HEK293 (cell line): Measurements from ENCODE around the gene GRID2.

ENCODE experiments used
- CTCF ChIA-PET: fragments of 350-600 bp; formaldehyde crosslinking; extraction: SDS; loops from one replicate; lab custom pipeline; 2021; ENCODE audit warnings: antibody characterized with exemption; lab: Yijun Ruan, JAX
- POLR2A ChIA-PET: fragments of 300-600 bp; formaldehyde crosslinking; extraction: SDS; loops from one replicate; lab custom pipeline; 2020; ENCODE audit warnings: antibody characterized with exemption, inconsistent platforms; lab: Yijun Ruan, JAX
- H3K27ac ChIP-seq: fragments of 200-500 bp; sonication (Bioruptor generic); 2 replicates; pipeline ENCODE4 v1.5.1; 2014; ENCODE audit warnings: low read depth, low read length, control low read depth, inconsistent platforms; ENCODE audit errors: extremely low read depth
- H3K36me3 ChIP-seq, 2 experiments: fragments of 200-500 bp in 1 of 2; sonication (Bioruptor generic) in 1 of 2; 1 replicate in 1 of 2; 2 replicates in 1 of 2; pipeline ENCODE4 v1.5.1; 2014 to 2017; ENCODE audit warnings: inconsistent platforms in 2 of 2, low read length in 2 of 2; ENCODE audit not compliant: control insufficient read depth in 2 of 2, insufficient read depth in 1 of 2
- H3K4me1 ChIP-seq: fragments of 200-500 bp; sonication (Bioruptor generic); 2 replicates; pipeline ENCODE4 v1.5.1; 2014; ENCODE audit warnings: mild to moderate bottlenecking, low read length, inconsistent platforms; ENCODE audit not compliant: control insufficient read depth, insufficient read depth
- H3K4me3 ChIP-seq: 2 replicates; pipeline ENCODE4 v1.5.1; 2011; ENCODE audit warnings: low read depth, mild to moderate bottlenecking, control low read depth, low read length, moderate library complexity
- H3K9me3 ChIP-seq: fragments of 200-500 bp; sonication (Bioruptor generic); 2 replicates; pipeline ENCODE4 v1.5.1; 2014; ENCODE audit warnings: low read depth, low read length, inconsistent platforms; ENCODE audit not compliant: control insufficient read depth, insufficient read depth
- ATF2 ChIP-seq: fragments of 450-650 bp; formaldehyde crosslinking; IDR thresholded peaks from 2 replicates; pipeline ENCODE4 v1.5.1; 2016; ENCODE audit warnings: missing biosample characterization, missing genetic modification characterization, low read depth
- BCL11B ChIP-seq: fragments of 450-650 bp; formaldehyde crosslinking; IDR thresholded peaks from 2 replicates; pipeline ENCODE4 v1.5.1; 2016; ENCODE audit warnings: low read depth, missing biosample characterization, missing genetic modification characterization
- FEZF1 ChIP-seq: fragments of 450-650 bp; formaldehyde crosslinking; IDR thresholded peaks from 2 replicates; pipeline ENCODE4 v1.5.1; 2016; ENCODE audit warnings: missing biosample characterization, missing genetic modification characterization
- GLI4 ChIP-seq: fragments of 450-650 bp; formaldehyde crosslinking; IDR thresholded peaks from 2 replicates; pipeline ENCODE4 v1.5.1; 2016; ENCODE audit warnings: missing biosample characterization, missing genetic modification characterization
- HIC1 ChIP-seq: fragments of 450-650 bp; formaldehyde crosslinking; IDR thresholded peaks from 2 replicates; pipeline ENCODE4 v1.5.1; 2016; ENCODE audit warnings: missing biosample characterization, missing genetic modification characterization
- KLF10 ChIP-seq: fragments of 450-650 bp; IDR thresholded peaks from 2 replicates; pipeline ENCODE4 v1.5.1; 2018; ENCODE audit warnings: missing biosample characterization, mild to moderate bottlenecking, missing genetic modification characterization
- KLF7 ChIP-seq: fragments of 450-650 bp; formaldehyde crosslinking; IDR thresholded peaks from 2 replicates; pipeline ENCODE4 v1.5.1; 2016; ENCODE audit warnings: missing biosample characterization, missing genetic modification characterization, borderline replicate concordance
- SCRT1 ChIP-seq: fragments of 450-650 bp; formaldehyde crosslinking; IDR thresholded peaks from 2 replicates; pipeline ENCODE4 v1.5.1; 2016; ENCODE audit warnings: missing biosample characterization, missing genetic modification characterization, borderline replicate concordance
- TRIM28 ChIP-seq: IDR thresholded peaks from 2 replicates; pipeline ENCODE4 v1.6.1; 2011; ENCODE audit warnings: low read length, control low read depth, borderline replicate concordance
- ZFP41 ChIP-seq: fragments of 450-650 bp; formaldehyde crosslinking; IDR thresholded peaks from 2 replicates; pipeline ENCODE4 v1.5.1; 2016; ENCODE audit warnings: missing biosample characterization, missing genetic modification characterization, borderline replicate concordance
- ZNF16 ChIP-seq: fragments of 450-650 bp; formaldehyde crosslinking; IDR thresholded peaks from 2 replicates; pipeline ENCODE4 v1.5.1; 2016; ENCODE audit warnings: low read depth, missing biosample characterization, missing genetic modification characterization
- ZNF23 ChIP-seq: fragments of 450-650 bp; formaldehyde crosslinking; IDR thresholded peaks from 2 replicates; pipeline ENCODE4 v1.5.1; 2016; ENCODE audit warnings: missing biosample characterization, missing genetic modification characterization, borderline replicate concordance
- ZNF280C ChIP-seq: fragments of 450-650 bp; formaldehyde crosslinking; IDR thresholded peaks from 2 replicates; pipeline ENCODE4 v1.5.1; 2016; ENCODE audit warnings: missing biosample characterization, missing genetic modification characterization
- ZNF350 ChIP-seq: fragments of 450-650 bp; formaldehyde crosslinking; IDR thresholded peaks from 2 replicates; pipeline ENCODE4 v1.5.0; 2017; ENCODE audit warnings: missing biosample characterization, mild to moderate bottlenecking, missing genetic modification characterization
- ZNF37A ChIP-seq: fragments of 450-650 bp; IDR thresholded peaks from 2 replicates; pipeline ENCODE4 v1.5.1; 2018; ENCODE audit warnings: missing biosample characterization, missing genetic modification characterization
- ZNF473 ChIP-seq: fragments of 450-650 bp; formaldehyde crosslinking; IDR thresholded peaks from 2 replicates; pipeline ENCODE4 v1.5.1; 2017; ENCODE audit warnings: missing biosample characterization, missing genetic modification characterization
- ZNF501 ChIP-seq: fragments of 450-650 bp; formaldehyde crosslinking; IDR thresholded peaks from 2 replicates; pipeline ENCODE4 v1.5.1; 2016; ENCODE audit warnings: missing biosample characterization, missing genetic modification characterization
- ZNF529 ChIP-seq: fragments of 450-650 bp; formaldehyde crosslinking; IDR thresholded peaks from 2 replicates; pipeline ENCODE4 v1.5.1; 2017; ENCODE audit warnings: missing genetic modification characterization, missing biosample characterization; ENCODE audit not compliant: insufficient replicate concordance
- ZNF660 ChIP-seq: fragments of 450-650 bp; IDR thresholded peaks from 2 replicates; pipeline ENCODE4 v1.5.1; 2018; ENCODE audit warnings: missing biosample characterization, mild to moderate bottlenecking, missing genetic modification characterization
- ZNF776 ChIP-seq: fragments of 450-650 bp; formaldehyde crosslinking; IDR thresholded peaks from 2 replicates; pipeline ENCODE4 v1.5.0; 2017; ENCODE audit warnings: missing biosample characterization, missing genetic modification characterization, borderline replicate concordance
- ZNF843 ChIP-seq: fragments of 450-650 bp; formaldehyde crosslinking; IDR thresholded peaks from 2 replicates; pipeline ENCODE4 v1.5.1; 2016; ENCODE audit warnings: missing biosample characterization, missing genetic modification characterization
- ZXDB ChIP-seq: fragments of 450-650 bp; formaldehyde crosslinking; IDR thresholded peaks from 2 replicates; pipeline ENCODE4 v1.5.1; 2016; ENCODE audit warnings: missing biosample characterization, missing genetic modification characterization
- TF ChIP-seq, protein P1 (sequence below): fragments of 450-650 bp; IDR thresholded peaks from 2 replicates; pipeline ENCODE4 v1.5.1; 2018; ENCODE audit warnings: missing biosample characterization, mild to moderate bottlenecking, missing genetic modification characterization
- TF ChIP-seq, protein P2 (sequence below): fragments of 450-650 bp; formaldehyde crosslinking; IDR thresholded peaks from 2 replicates; pipeline ENCODE4 v1.5.1; 2016; ENCODE audit warnings: missing biosample characterization, missing genetic modification characterization

GRID2 gene

DNA sequence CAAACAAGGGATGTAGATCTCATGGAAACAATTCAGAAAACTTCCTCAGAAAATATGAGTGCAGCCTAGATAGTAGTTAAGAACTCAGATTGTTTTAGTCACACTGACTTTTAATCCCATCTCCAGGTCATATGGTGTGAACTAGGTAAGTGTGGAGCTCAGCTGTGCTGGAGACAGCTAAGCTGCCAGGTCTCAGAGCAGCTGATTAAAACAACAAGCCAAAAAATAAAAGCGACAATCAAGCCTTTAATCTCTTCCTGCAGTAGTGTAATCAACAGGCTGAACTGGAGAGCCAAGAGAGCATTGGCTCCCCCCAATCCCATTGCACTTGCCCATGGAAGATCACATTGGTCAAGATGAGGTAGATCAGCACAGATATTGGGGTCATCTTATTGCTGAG lies 1426.5 kb downstream of the GRID2 start:
- POLR2A ChIA-PET, result no interaction called here
- Histone ChIP-seq H3K27ac (no peak overlapping the region), H3K4me1 (no peaks in the 10 kb centered on the region), H3K36me3 (no peaks in the 10 kb centered on the region), H3K4me3 (no peak overlapping the region), H3K9me3 (no peaks in the 10 kb centered on the region)
- CTCF ChIA-PET, result no interaction called here
- TF ChIP-seq ZNF473 (tag by site-specific recombination), result no peak
- TF ChIP-seq ZNF776 (tag by site-specific recombination), result no peak
- no peak for TF ChIP-seq ZNF843 (tag by site-specific recombination)
- TF ChIP-seq BCL11B (tag by site-specific recombination), result no peak
- TF ChIP-seq TRIM28, result no peak
- no peak for TF ChIP-seq ZNF280C (tag by site-specific recombination)
- no peak for TF ChIP-seq ZNF501 (tag by site-specific recombination)
- no peak for TF ChIP-seq ATF2 (tag by site-specific recombination)
- no peak for TF ChIP-seq ZNF660 (tag by site-specific recombination)
- no peak for TF ChIP-seq ZNF37A

DNA sequence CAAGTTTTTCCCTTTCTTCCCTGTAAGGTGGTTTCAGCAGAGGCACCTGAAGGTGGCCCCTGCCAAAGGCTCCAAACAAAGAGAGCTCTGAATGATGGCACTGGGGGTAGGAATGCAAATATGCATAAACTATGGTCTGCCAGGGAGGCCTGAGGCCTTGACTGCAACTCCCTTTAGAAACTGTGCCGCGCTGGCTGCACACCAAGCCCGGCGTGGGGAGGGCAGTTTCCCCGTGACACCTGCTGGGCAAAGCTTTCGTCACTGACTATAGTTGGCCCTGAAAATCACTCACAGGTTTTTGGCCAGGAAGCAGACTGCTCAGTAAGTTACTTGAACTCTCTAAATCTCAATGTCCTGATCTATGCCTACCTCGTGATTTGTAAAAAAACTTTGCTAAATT lies 1427.0 kb downstream of the GRID2 start:
- CTCF ChIA-PET, result no interaction called here
- H3K27ac ChIP-seq, result no peak overlapping the region
- no peaks in the 10 kb centered on the region for H3K36me3 ChIP-seq
- no peak overlapping the region for H3K4me3 ChIP-seq
- H3K9me3 ChIP-seq, result no peaks in the 10 kb centered on the region
- POLR2A ChIA-PET, result no interaction called here
- no peaks in the 10 kb centered on the region for H3K4me1 ChIP-seq
- TF ChIP-seq SCRT1 (no peak), KLF10 (tag by site-specific recombination) (no peak), ZNF529 (tag by site-specific recombination) (no peak), FEZF1 (no peak), HIC1 (tag by site-specific recombination) (no peak), ZXDB (tag by site-specific recombination) (no peak), ATF2 (tag by site-specific recombination) (no peak), ZFP41 (tag by site-specific recombination) (no peak), ZNF23 (tag by site-specific recombination) (no peak), GLI4 (no peak), KLF7 (tag by site-specific recombination) (no peak), ZNF16 (tag by site-specific recombination) (no peak), ZNF350 (tag by site-specific recombination) (no peak)
- TF ChIP-seq, protein P1, sequence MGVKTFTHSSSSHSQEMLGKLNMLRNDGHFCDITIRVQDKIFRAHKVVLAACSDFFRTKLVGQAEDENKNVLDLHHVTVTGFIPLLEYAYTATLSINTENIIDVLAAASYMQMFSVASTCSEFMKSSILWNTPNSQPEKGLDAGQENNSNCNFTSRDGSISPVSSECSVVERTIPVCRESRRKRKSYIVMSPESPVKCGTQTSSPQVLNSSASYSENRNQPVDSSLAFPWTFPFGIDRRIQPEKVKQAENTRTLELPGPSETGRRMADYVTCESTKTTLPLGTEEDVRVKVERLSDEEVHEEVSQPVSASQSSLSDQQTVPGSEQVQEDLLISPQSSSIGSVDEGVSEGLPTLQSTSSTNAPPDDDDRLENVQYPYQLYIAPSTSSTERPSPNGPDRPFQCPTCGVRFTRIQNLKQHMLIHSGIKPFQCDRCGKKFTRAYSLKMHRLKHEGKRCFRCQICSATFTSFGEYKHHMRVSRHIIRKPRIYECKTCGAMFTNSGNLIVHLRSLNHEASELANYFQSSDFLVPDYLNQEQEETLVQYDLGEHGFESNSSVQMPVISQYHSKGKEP (tag by site-specific recombination), result no peak
- TF ChIP-seq, protein P2, sequence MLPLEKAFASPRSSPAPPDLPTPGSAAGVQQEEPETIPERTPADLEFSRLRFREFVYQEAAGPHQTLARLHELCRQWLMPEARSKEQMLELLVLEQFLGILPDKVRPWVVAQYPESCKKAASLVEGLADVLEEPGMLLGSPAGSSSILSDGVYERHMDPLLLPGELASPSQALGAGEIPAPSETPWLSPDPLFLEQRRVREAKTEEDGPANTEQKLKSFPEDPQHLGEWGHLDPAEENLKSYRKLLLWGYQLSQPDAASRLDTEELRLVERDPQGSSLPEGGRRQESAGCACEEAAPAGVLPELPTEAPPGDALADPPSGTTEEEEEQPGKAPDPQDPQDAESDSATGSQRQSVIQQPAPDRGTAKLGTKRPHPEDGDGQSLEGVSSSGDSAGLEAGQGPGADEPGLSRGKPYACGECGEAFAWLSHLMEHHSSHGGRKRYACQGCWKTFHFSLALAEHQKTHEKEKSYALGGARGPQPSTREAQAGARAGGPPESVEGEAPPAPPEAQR (tag by site-specific recombination), result no peak
